Ovary (tissue), 9 donors: ENCODE data around the gene UBE3D. TPM values are rescaled to one million over a fixed set of nuclear protein-coding genes. Genes with fewer than 3 reads are reported as not detected.
"Not testable (repeated sequence)": the region's sequence is repeated elsewhere in the genome, so short reads cannot be mapped to it uniquely, and the experiment has no call there.

Experiments
- DNase-seq, 5 donors: peaks; one replicate each; pipeline ENCODE4 v3.0.0-alpha.2; 2019 to 2020
- H3K27ac ChIP-seq, 2 donors: fragments of 200-600 bp; one replicate each; pipeline versions ENCODE4 v1.5.1 to v1.8.0; 2019 to 2022
- H3K27me3 ChIP-seq: fragments of 200-600 bp; one replicate; pipeline ENCODE4 v1.8.0; 2022
- H3K36me3 ChIP-seq: fragments of 200-600 bp; sonication (generic); one replicate; pipeline ENCODE4 v1.5.1; 2019
- H3K4me1 ChIP-seq: one replicate; pipeline ENCODE4 v1.8.1; 2013; ENCODE audit warnings: mild to moderate bottlenecking, moderate library complexity; ENCODE audit not compliant: insufficient read depth
- H3K4me3 ChIP-seq: fragments of 200-600 bp; sonication (generic); one replicate; pipeline ENCODE4 v1.5.1; 2017
- H3K9me3 ChIP-seq, 2 donors: fragments of 200-600 bp in 1 of 2; sonication (generic) in 1 of 2; one replicate each; pipeline versions ENCODE4 v1.5.1 to v1.8.1; 2013 to 2019; ENCODE audit warnings: mild to moderate bottlenecking in 1 of 2, moderate library complexity in 1 of 2
- CTCF ChIP-seq, 3 donors: fragments of 450-650 bp in 2 of 3; fragments of 200-600 bp in 1 of 3; IDR thresholded peaks; one replicate each; pipeline versions ENCODE4 v1.5.1 to v1.8.0; 2016 to 2022; ENCODE audit warnings: antibody characterized with exemption in 3 of 3, mild to moderate bottlenecking in 1 of 3
- EP300 ChIP-seq: sonication (generic); formaldehyde crosslinking; IDR thresholded peaks from one replicate; pipeline ENCODE4 v1.6.1; 2017; ENCODE audit warnings: antibody characterized with exemption
- POLR2A ChIP-seq: fragments of 450-650 bp; IDR thresholded peaks from one replicate; pipeline ENCODE4 v1.6.1; 2017; ENCODE audit warnings: antibody characterized with exemption, mild to moderate bottlenecking, moderate library complexity
- WGBS, 3 donors: extraction: QIAGEN DNeasy Blood & Tissue Kit in 1 of 3; methylation state at CpG; one replicate each; pipeline versions ENCODE4 v1.1.5 to v1.1.7; 2013 to 2017; 5-methylcytosine and 5-hydroxymethylcytosine counted together
- intact Hi-C, 4 donors: fragments of 100-400 bp; cut with DNase I; formaldehyde crosslinking; loops; one replicate each; pipeline versions ENCODE4 v1.11.0 to v1.15.1; 2022 to 2023
- polyA plus RNA-seq, 2 donors: library from polyadenylated mRNA; stranded (reverse); fragments of 200-250 nt in 1 of 2; fragments of 350-450 nt in 1 of 2; fragmentation: Illumina TruSeq in 1 of 2; extraction: RNeasy Lipid Tissue Mini Kit (QIAGEN cat#74804) in 1 of 2; gene quantifications; one replicate each; pipeline ENCODE4 v1.2.3, GENCODE V29; 2013 to 2014
- total RNA-seq, 7 donors: library from RNA; depleted of rRNA in 2 of 7; stranded (reverse); fragments of >200 nt in 2 of 7; fragmentation: NEBNext Ultra II Directional in 3 of 7; extraction: Animal tissue kit (Norgen Biotek cat#: 25700) in 3 of 7; gene quantifications; one replicate each; pipeline versions ENCODE4 v1.1.0 to v1.2.4, GENCODE V29; 2016 to 2023
- donor health status: DM: no; HTN: no; CAD: no; lungs with moderate emphysema.
- donor health status: DM: no; HTN: no; CAD: no.
- donor health status: Bipolar disorder and iron deficiency.
- donor health status: DM: yes; HTN: yes; CAD: no.
- donor health status: DM: no; HTN: no; CAD: no.
- donor health status: DM: yes; HTN: yes; CAD: no.

UBE3D gene
- total and polyA plus RNA-seq, 9 donors = 3.3 to 13.1 (median 5.9) TPM

- intact Hi-C loops = no loop called here
- no peaks in the 10 kb centered on the region for H3K9me3 ChIP-seq
- 85 to 88% (median 86%) methylated on average over 1 of the region's 1 CpG for WGBS, 3 donors
These were observed 114.3 kb downstream of the UBE3D start for GRCh38 chr6:82951389-82951788.

GRCh38 chr6:82930915-82931314, 134.7 kb downstream of the UBE3D start:
- H3K4me1 ChIP-seq, H3K4me3 ChIP-seq, H3K36me3 ChIP-seq, H3K27me3 ChIP-seq, H3K27ac ChIP-seq, DNase-seq, H3K9me3 ChIP-seq, intact Hi-C loops: not testable (repeated sequence)
- WGBS, 3 donors = 95 to 98% (median 98%) methylated on average over 3 of the region's 3 CpGs

More at GRCh38 chr6:82951389-82951788, 114.3 kb downstream of the UBE3D start:
- no peaks in the 10 kb centered on the region for H3K27me3 ChIP-seq
- no peak for TF ChIP-seq CTCF (IDR thresholded peaks at IDR 0.05)
- TF ChIP-seq POLR2A = no peak
- TF ChIP-seq EP300 = no peak
- H3K4me1 ChIP-seq = no peaks in the 10 kb centered on the region
- DNase-seq = no peak
- no peak overlapping the region for H3K27ac ChIP-seq
- H3K4me3 ChIP-seq = no peak overlapping the region
- no peaks in the 10 kb centered on the region for H3K36me3 ChIP-seq

GRCh38 chr6:82924799-82925535, 140.7 kb downstream of the UBE3D start:
- no peaks in the 10 kb centered on the region for H3K4me1 ChIP-seq
- H3K9me3 ChIP-seq = no peaks in the 10 kb centered on the region
- intact Hi-C loops = loop anchor here in 1 of 4 donors (5.0 kb wide), 1 partner anchor 113 kb away; no protein-coding TSS in a partner anchor
- TF ChIP-seq POLR2A (no peak), EP300 (no peak), CTCF (IDR thresholded peaks at IDR 0.05) (no peak)
- no peak overlapping the region for H3K27ac ChIP-seq
- no peaks in the 10 kb centered on the region for H3K36me3 ChIP-seq
- 48 to 68% (median 49%) methylated on average over 3 of the region's 3 CpGs for WGBS, 3 donors
- no peak overlapping the region for H3K4me3 ChIP-seq
- no peak for DNase-seq
- no peaks in the 10 kb centered on the region for H3K27me3 ChIP-seq

- H3K4me3 ChIP-seq = no peak overlapping the region
- no peaks in the 10 kb centered on the region for H3K4me1 ChIP-seq
- intact Hi-C loops = no loop called here
- 90 to 100% (median 100%) methylated on average over 1 of the region's 1 CpG for WGBS, 3 donors
- no peaks in the 10 kb centered on the region for H3K36me3 ChIP-seq
- no peak overlapping the region for H3K27ac ChIP-seq
- H3K9me3 ChIP-seq = no peaks in the 10 kb centered on the region
- no peaks in the 10 kb centered on the region for H3K27me3 ChIP-seq
- TF ChIP-seq CTCF (IDR thresholded peaks at IDR 0.05) (no peak), EP300 (no peak), POLR2A (no peak)
- DNase-seq = no peak
These were observed 144.4 kb downstream of the UBE3D start for GRCh38 chr6:82921258-82921657.

- Histone ChIP-seq H3K27me3 (no peaks in the 10 kb centered on the region), H3K9me3 (no peaks in the 10 kb centered on the region), H3K4me1 (no peaks in the 10 kb centered on the region), H3K36me3 (no peaks in the 10 kb centered on the region), H3K4me3 (no peak overlapping the region), H3K27ac (no peak overlapping the region)
- 40 to 43% (median 42%) methylated on average over 6 of the region's 6 CpGs for WGBS, 3 donors
- no peak for DNase-seq
- intact Hi-C loops = no loop called here
- TF ChIP-seq POLR2A (no peak), CTCF (IDR thresholded peaks at IDR 0.05) (no peak), EP300 (no peak)
These were observed 148.1 kb downstream of the UBE3D start for GRCh38 chr6:82917346-82918064.
